ENCODE measurements around the gene CDH4.

The CDH4 gene

GRCh38 chr20:61625246-61625645 is 373.2 kb downstream of the CDH4 start:
- no peak for DNase-seq (ENCODE audit: low read depth, low spot score)
- TF ChIP-seq CTCF (IDR thresholded peaks at IDR 0.05; ENCODE audit: low read depth, low read length) = no peak
- in situ Hi-C loops (cut with HindIII; ENCODE audit: low sequenced_read_pairs) = no loop called here
- no peak overlapping the region for H3K4me3 ChIP-seq (ENCODE audit: low read depth, low read length)

- in situ Hi-C loops (cut with HindIII; ENCODE audit: low sequenced_read_pairs) = no loop called here
- no peak overlapping the region for H3K4me3 ChIP-seq (ENCODE audit: low read depth, low read length)
- TF ChIP-seq CTCF (IDR thresholded peaks at IDR 0.05; ENCODE audit: low read depth, low read length) = no peak
- DNase-seq (ENCODE audit: low read depth, low spot score) = no peak
Measured at GRCh38 chr20:61626412-61626811, 374.4 kb downstream of the CDH4 start.

DNA sequence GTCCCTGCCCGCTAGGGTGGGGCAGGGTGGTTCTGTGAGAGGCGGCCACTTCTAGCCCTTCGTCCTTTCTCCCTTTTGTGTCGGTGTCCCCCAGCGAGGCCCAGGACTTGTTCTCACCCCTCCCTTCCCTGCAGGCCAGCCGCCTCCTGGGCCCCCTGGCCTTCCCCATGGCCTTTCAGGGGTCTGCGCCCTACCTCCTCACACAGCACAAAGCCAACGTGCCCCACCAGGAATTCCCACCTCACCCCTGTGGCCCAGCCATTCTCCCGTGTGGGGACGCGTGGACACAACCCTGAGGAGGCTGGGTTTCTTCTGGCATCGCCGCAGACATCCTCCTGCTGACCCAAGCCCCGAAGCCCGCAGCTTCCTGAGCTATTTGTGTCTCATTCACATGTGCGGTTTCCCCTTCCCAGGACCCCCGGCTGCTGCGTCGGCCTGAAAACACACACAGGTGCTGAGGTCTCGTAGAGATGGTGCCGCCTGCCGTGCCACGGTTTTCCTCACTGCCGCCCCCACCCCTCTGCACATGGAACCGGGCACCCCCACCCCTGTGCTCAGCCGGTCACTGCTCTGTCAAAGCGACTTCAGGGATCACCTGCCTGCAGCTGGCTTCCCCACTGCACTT is 375.8 kb downstream of the CDH4 start:
- H3K4me3 ChIP-seq (ENCODE audit: low read depth, low read length) = no peak overlapping the region
- no peak for DNase-seq (ENCODE audit: low read depth, low spot score)
- in situ Hi-C loops (cut with HindIII; ENCODE audit: low sequenced_read_pairs) = no loop called here
- no peak for TF ChIP-seq CTCF (IDR thresholded peaks at IDR 0.05; ENCODE audit: low read depth, low read length)

DNA sequence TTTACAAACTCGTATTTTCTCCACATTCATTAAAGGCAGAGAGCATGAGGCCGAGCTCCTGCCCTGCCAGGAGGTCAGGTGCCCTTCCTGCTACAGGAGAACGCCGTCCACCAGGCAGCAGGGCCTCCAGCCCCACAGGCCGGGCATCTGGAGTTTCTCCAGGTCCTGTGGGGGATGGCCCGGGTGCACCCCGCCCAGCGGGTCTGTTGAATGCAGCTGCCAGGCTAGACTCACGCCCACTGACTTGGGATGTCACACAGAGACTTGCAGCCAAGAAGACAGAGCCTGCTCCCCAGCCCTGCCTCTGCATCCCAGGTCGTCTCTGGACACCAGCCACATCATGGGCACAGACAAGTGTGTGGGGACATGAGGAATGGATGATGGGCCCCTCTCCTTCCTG is 376.4 kb downstream of the CDH4 start:
- TF ChIP-seq CTCF (IDR thresholded peaks at IDR 0.05; ENCODE audit: low read depth, low read length) = no peak
- in situ Hi-C loops (cut with HindIII; ENCODE audit: low sequenced_read_pairs) = no loop called here
- DNase-seq (ENCODE audit: low read depth, low spot score) = no peak
- no peak overlapping the region for H3K4me3 ChIP-seq (ENCODE audit: low read depth, low read length)

DNA sequence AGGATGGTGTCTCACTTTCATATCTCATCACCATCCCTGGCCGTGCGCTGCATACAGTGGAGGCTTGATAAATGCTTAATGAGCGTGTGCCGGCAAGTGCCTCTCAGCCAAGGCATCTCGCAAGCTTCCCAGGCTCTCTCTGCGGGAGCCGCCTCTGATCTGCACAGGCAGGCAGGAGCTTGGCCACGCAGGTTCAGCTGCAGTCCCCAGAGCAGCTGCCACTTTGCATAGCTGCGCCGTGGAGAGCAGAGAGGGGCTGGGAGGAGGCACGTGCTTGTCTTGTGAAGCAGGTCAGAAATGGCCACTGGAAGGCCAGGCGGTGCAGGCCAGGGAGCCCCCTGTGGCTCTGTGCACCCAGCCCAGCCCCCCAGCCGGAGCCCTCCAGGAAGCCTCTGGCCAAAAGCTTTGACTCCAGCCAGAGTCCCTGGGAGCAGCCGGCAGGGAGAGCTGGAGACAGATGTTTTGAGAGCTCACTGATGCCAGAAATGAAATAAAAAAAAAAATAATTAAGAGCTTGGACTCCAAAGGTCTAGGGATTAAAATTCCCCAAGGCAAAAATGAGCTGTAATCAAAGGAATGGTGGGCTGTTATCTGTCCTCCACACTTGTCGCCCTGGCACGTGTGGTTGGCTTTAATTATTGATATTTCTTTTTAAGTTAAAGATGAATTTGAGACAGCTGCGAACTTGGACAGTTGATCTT is 377.0 kb downstream of the CDH4 start:
- H3K4me3 ChIP-seq (ENCODE audit: low read depth, low read length) = no peak overlapping the region
- in situ Hi-C loops (cut with HindIII; ENCODE audit: low sequenced_read_pairs) = no loop called here
- DNase-seq (ENCODE audit: low read depth, low spot score) = peak; percentile 33
- TF ChIP-seq CTCF (IDR thresholded peaks at IDR 0.05; ENCODE audit: low read depth, low read length) = no peak

- in situ Hi-C loops (cut with HindIII; ENCODE audit: low sequenced_read_pairs) = no loop called here
- no peak overlapping the region for H3K4me3 ChIP-seq (ENCODE audit: low read depth, low read length)
- no peak for TF ChIP-seq CTCF (IDR thresholded peaks at IDR 0.05; ENCODE audit: low read depth, low read length)
- DNase-seq (ENCODE audit: low read depth, low spot score) = no peak
Measured at GRCh38 chr20:61629602-61630390, 377.7 kb downstream of the CDH4 start.

Data from astrocyte of the spinal cord (primary cell).